SJSA1 (cell line): ENCODE data around the gene MAD2L1BP. TPM values are rescaled to one million over a fixed set of nuclear protein-coding genes. Genes with fewer than 3 reads are reported as not detected.

Experiments
- DNase-seq, 2 experiments: peaks; one replicate each; pipeline ENCODE4 v3.0.0-alpha.2; 2015 to 2020; ENCODE audit warnings: low spot score in 2 of 2, low read depth in 1 of 2
- H3K27ac ChIP-seq: fragments of 250-450 bp; sonication (Bioruptor Pico); 2 replicates; pipeline ENCODE4 v1.5.1; 2020; ENCODE audit warnings: mild to moderate bottlenecking, moderate library complexity
- H3K27me3 ChIP-seq: fragments of 250-450 bp; sonication (Bioruptor Pico); replicated peaks from 2 replicates; pipeline ENCODE4 v1.5.1; 2020; ENCODE audit warnings: mild to moderate bottlenecking, moderate library complexity
- H3K36me3 ChIP-seq: fragments of 250-450 bp; sonication (Bioruptor Pico); 2 replicates; pipeline ENCODE4 v1.5.1; 2020; ENCODE audit warnings: mild to moderate bottlenecking
- H3K4me1 ChIP-seq: fragments of 250-450 bp; sonication (Bioruptor Pico); replicated peaks from 2 replicates; pipeline ENCODE4 v1.6.1; 2021; ENCODE audit warnings: mild to moderate bottlenecking
- H3K4me3 ChIP-seq: fragments of 250-450 bp; sonication (Bioruptor Pico); 2 replicates; pipeline ENCODE4 v1.5.1; 2020; ENCODE audit warnings: mild to moderate bottlenecking
- H3K9me3 ChIP-seq: fragments of 250-450 bp; sonication (Bioruptor Pico); replicated peaks from 2 replicates; pipeline ENCODE4 v1.5.1; 2020; ENCODE audit warnings: mild to moderate bottlenecking
- total RNA-seq: library from RNA; depleted of rRNA; stranded (reverse); fragments of >200 nt; shearing (Covaris generic); gene quantifications from 2 replicates; pipeline ENCODE4 v1.2.3, GENCODE V29; 2014

The MAD2L1BP gene
- total RNA-seq, 1 experiment from 2014 or later: 59.4 TPM

- no peak for DNase-seq
- no peak overlapping the region for H3K27ac ChIP-seq
- H3K9me3 ChIP-seq: peaks cover 6% of the 10 kb centered on the region
- no peaks in the 10 kb centered on the region for H3K27me3 ChIP-seq
- no peak overlapping the region for H3K4me3 ChIP-seq
- H3K4me1 ChIP-seq: peaks cover 7% of the 10 kb centered on the region
- H3K36me3 ChIP-seq: no peaks in the 10 kb centered on the region; the same call in 1 of the 2 replicates
These were observed 29.7 kb downstream of the MAD2L1BP start for GRCh38 chr6:43665376-43665775.

GRCh38 chr6:43666196-43666920 is 30.7 kb downstream of the MAD2L1BP start:
- DNase-seq: no peak
- Histone ChIP-seq H3K9me3 (no peaks in the 10 kb centered on the region), H3K36me3 (peaks cover 8% of the 10 kb centered on the region), H3K27me3 (no peaks in the 10 kb centered on the region), H3K27ac (no peak overlapping the region), H3K4me1 (peaks cover 7% of the 10 kb centered on the region), H3K4me3 (no peak overlapping the region)

GRCh38 chr6:43667245-43668150 is 31.9 kb downstream of the MAD2L1BP start:
- Histone ChIP-seq H3K36me3 (peaks cover 19% of the 10 kb centered on the region), H3K4me1 (peaks cover 7% of the 10 kb centered on the region), H3K27ac (no peak overlapping the region), H3K9me3 (no peaks in the 10 kb centered on the region), H3K4me3 (no peak overlapping the region), H3K27me3 (no peaks in the 10 kb centered on the region)
- peak; percentile 74 to 79 for DNase-seq

- DNase-seq: peak; percentile 53 to 61
- Histone ChIP-seq H3K27ac (no peak overlapping the region), H3K4me3 (no peak overlapping the region), H3K9me3 (no peaks in the 10 kb centered on the region), H3K36me3 (peaks cover 25% of the 10 kb centered on the region), H3K27me3 (no peaks in the 10 kb centered on the region), H3K4me1 (peaks cover 7% of the 10 kb centered on the region)
These were observed 32.8 kb downstream of the MAD2L1BP start for GRCh38 chr6:43668151-43669028.

- peaks cover 7% of the 10 kb centered on the region for H3K4me1 ChIP-seq
- peak; percentile 22 to 56 for DNase-seq
- H3K4me3 ChIP-seq: no peak overlapping the region
- H3K9me3 ChIP-seq: no peaks in the 10 kb centered on the region
- H3K27me3 ChIP-seq: no peaks in the 10 kb centered on the region
- peaks cover 34% of the 10 kb centered on the region for H3K36me3 ChIP-seq
- no peak overlapping the region for H3K27ac ChIP-seq
These were observed 33.6 kb downstream of the MAD2L1BP start for GRCh38 chr6:43669050-43669921.

GRCh38 chr6:43669922-43670622 is 34.4 kb downstream of the MAD2L1BP start:
- H3K27me3 ChIP-seq: no peaks in the 10 kb centered on the region
- H3K27ac ChIP-seq: no peak overlapping the region
- no peak overlapping the region for H3K4me3 ChIP-seq
- no peaks in the 10 kb centered on the region for H3K9me3 ChIP-seq
- DNase-seq: no peak
- H3K36me3 ChIP-seq: peaks cover 41% of the 10 kb centered on the region
- peaks cover 7% of the 10 kb centered on the region for H3K4me1 ChIP-seq

- no peaks in the 10 kb centered on the region for H3K27me3 ChIP-seq
- peaks cover 7% of the 10 kb centered on the region for H3K4me1 ChIP-seq
- H3K27ac ChIP-seq: no peak overlapping the region
- no peak for DNase-seq
- peaks cover 47% of the 10 kb centered on the region for H3K36me3 ChIP-seq
- H3K4me3 ChIP-seq: no peak overlapping the region
- H3K9me3 ChIP-seq: no peaks in the 10 kb centered on the region
These were observed 35.0 kb downstream of the MAD2L1BP start for GRCh38 chr6:43670623-43670986.

- Histone ChIP-seq H3K27me3 (no peaks in the 10 kb centered on the region), H3K9me3 (no peaks in the 10 kb centered on the region), H3K27ac (no peak overlapping the region), H3K36me3 (peaks cover 51% of the 10 kb centered on the region), H3K4me3 (no peak overlapping the region), H3K4me1 (peaks cover 7% of the 10 kb centered on the region)
- DNase-seq: no peak
These were observed 35.6 kb downstream of the MAD2L1BP start for GRCh38 chr6:43671011-43671800.

- no peak for DNase-seq
- Histone ChIP-seq H3K27ac (no peak overlapping the region), H3K27me3 (no peaks in the 10 kb centered on the region), H3K36me3 (peaks cover 58% of the 10 kb centered on the region), H3K4me3 (no peak overlapping the region), H3K4me1 (peaks cover 7% of the 10 kb centered on the region), H3K9me3 (no peaks in the 10 kb centered on the region)
These were observed 36.4 kb downstream of the MAD2L1BP start for GRCh38 chr6:43671801-43672690.

GRCh38 chr6:43673444-43674084 is 37.9 kb downstream of the MAD2L1BP start:
- no peaks in the 10 kb centered on the region for H3K9me3 ChIP-seq
- DNase-seq: no peak
- H3K4me1 ChIP-seq: peaks cover 3% of the 10 kb centered on the region; the same call in 1 of the 2 replicates
- no peak overlapping the region for H3K4me3 ChIP-seq
- no peaks in the 10 kb centered on the region for H3K27me3 ChIP-seq
- H3K27ac ChIP-seq: no peak overlapping the region
- H3K36me3 ChIP-seq: peaks cover 74% of the 10 kb centered on the region

- Histone ChIP-seq H3K9me3 (no peaks in the 10 kb centered on the region), H3K27me3 (no peaks in the 10 kb centered on the region), H3K36me3 (peaks cover 81% of the 10 kb centered on the region), H3K4me3 (no peak overlapping the region), H3K4me1 (peaks cover 1% of the 10 kb centered on the region; the same call in 1 of the 2 replicates), H3K27ac (no peak overlapping the region)
- no peak for DNase-seq
These were observed 38.7 kb downstream of the MAD2L1BP start for GRCh38 chr6:43674291-43674690.
